Spinal cord (tissue), 10 donors: ENCODE data around the gene GDPD5. TPM values are rescaled to one million over a fixed set of nuclear protein-coding genes. Genes with fewer than 3 reads are reported as not detected.

Source experiments
- DNase-seq, 6 donors: peaks; one replicate each; pipeline versions ENCODE4 v3.0.0 to v3.0.0-alpha.2; 2013 to 2015; ENCODE audit warnings: low spot score in 6 of 6, low read depth in 4 of 6
- H3K27ac ChIP-seq: one replicate; pipeline ENCODE4 v1.5.1; 2013; ENCODE audit warnings: low read depth, low read length, control low read depth
- H3K27me3 ChIP-seq: one replicate; pipeline ENCODE4 v1.6.1; 2013; ENCODE audit warnings: low read length; ENCODE audit not compliant: control insufficient read depth, insufficient read depth
- H3K36me3 ChIP-seq: one replicate; pipeline ENCODE4 v1.6.1; 2013; ENCODE audit warnings: low read length; ENCODE audit not compliant: control insufficient read depth, insufficient read depth
- H3K4me1 ChIP-seq: one replicate; pipeline ENCODE4 v1.6.1; 2013; ENCODE audit warnings: low read length; ENCODE audit not compliant: control insufficient read depth, insufficient read depth
- H3K4me3 ChIP-seq: one replicate; pipeline ENCODE4 v1.5.1; 2013; ENCODE audit warnings: low read depth, low read length, control low read depth
- H3K9me3 ChIP-seq: one replicate; pipeline ENCODE4 v1.6.1; 2013; ENCODE audit warnings: low read length; ENCODE audit not compliant: control insufficient read depth, insufficient read depth
- WGBS: methylation state at CpG from one replicate; pipeline ENCODE4 v1.1.5; 2013; ENCODE audit warnings: missing lambda C conversion rate; ENCODE audit not compliant: insufficient coverage; 5-methylcytosine and 5-hydroxymethylcytosine counted together
- polyA plus RNA-seq, 2 donors: library from polyadenylated mRNA; unstranded; fragments of 120-200 nt; gene quantifications; one replicate each; pipeline ENCODE4 v1.2.1, GENCODE V29; 2013; ENCODE audit not compliant: insufficient read length in 2 of 2
- total RNA-seq, 2 donors: library from RNA; depleted of rRNA in 1 of 2; stranded (reverse); fragments of 120-200 nt in 1 of 2; fragments of >200 nt in 1 of 2; gene quantifications; one replicate each; pipeline versions ENCODE4 v1.2.3 to v1.2.4, GENCODE V29; 2013 to 2014
- donor health status: healthy.

The GDPD5 gene
- total and polyA plus RNA-seq, 4 donors: 13.7 to 48.4 (median 32.1) TPM

- no peaks in the 10 kb centered on the region for H3K9me3 ChIP-seq
- H3K27ac ChIP-seq: no peak overlapping the region
- WGBS: 74% methylated on average over 5 of the region's 8 CpGs
- no peaks in the 10 kb centered on the region for H3K27me3 ChIP-seq
- H3K4me1 ChIP-seq: peaks cover 12% of the 10 kb centered on the region
- H3K4me3 ChIP-seq: no peak overlapping the region
- peaks cover 27% of the 10 kb centered on the region for H3K36me3 ChIP-seq
- no peak for DNase-seq
These were observed 126.8 kb downstream of the GDPD5 start for GRCh38 chr11:75398906-75399305.

- Histone ChIP-seq H3K4me3 (no peak overlapping the region), H3K27me3 (no peaks in the 10 kb centered on the region), H3K36me3 (no peaks in the 10 kb centered on the region), H3K4me1 (no peaks in the 10 kb centered on the region), H3K9me3 (no peaks in the 10 kb centered on the region), H3K27ac (no peak overlapping the region)
- 85% methylated on average over 8 of the region's 8 CpGs for WGBS
- DNase-seq: no peak
These were observed 131.5 kb downstream of the GDPD5 start for GRCh38 chr11:75394085-75394840.

GRCh38 chr11:75389925-75390324, 135.8 kb downstream of the GDPD5 start:
- Histone ChIP-seq H3K27me3 (no peaks in the 10 kb centered on the region), H3K27ac (no peak overlapping the region), H3K4me1 (peaks cover 11% of the 10 kb centered on the region), H3K4me3 (no peak overlapping the region), H3K9me3 (no peaks in the 10 kb centered on the region), H3K36me3 (no peaks in the 10 kb centered on the region)
- no peak for DNase-seq
- WGBS: 100% methylated on average over 3 of the region's 7 CpGs

GRCh38 chr11:75389276-75389605, 136.5 kb downstream of the GDPD5 start:
- Histone ChIP-seq H3K36me3 (no peaks in the 10 kb centered on the region), H3K27me3 (no peaks in the 10 kb centered on the region), H3K27ac (no peak overlapping the region), H3K4me1 (peaks cover 14% of the 10 kb centered on the region), H3K4me3 (no peak overlapping the region), H3K9me3 (no peaks in the 10 kb centered on the region)
- DNase-seq: no peak
- WGBS: no CpG with 5 or more reads among the region's 11 CpGs

- H3K4me3 ChIP-seq: no peak overlapping the region
- 23% methylated on average over 8 of the region's 9 CpGs for WGBS
These were observed 137.1 kb downstream of the GDPD5 start for GRCh38 chr11:75388386-75389275.

GRCh38 chr11:75387736-75388294, 137.9 kb downstream of the GDPD5 start:
- Histone ChIP-seq H3K36me3 (no peaks in the 10 kb centered on the region), H3K27me3 (no peaks in the 10 kb centered on the region), H3K4me3 (no peak overlapping the region), H3K9me3 (no peaks in the 10 kb centered on the region), H3K4me1 (peaks cover 15% of the 10 kb centered on the region), H3K27ac (no peak overlapping the region)
- WGBS: no CpG with 5 or more reads among the region's 3 CpGs
- no peak for DNase-seq

More at GRCh38 chr11:75388386-75389275, 137.1 kb downstream of the GDPD5 start:
- no peak overlapping the region for H3K27ac ChIP-seq
- no peaks in the 10 kb centered on the region for H3K9me3 ChIP-seq
- DNase-seq: peak in 5 of 6 donors; percentile 38 to 94 (median 52)
- H3K36me3 ChIP-seq: no peaks in the 10 kb centered on the region
- H3K27me3 ChIP-seq: no peaks in the 10 kb centered on the region
- H3K4me1 ChIP-seq: peaks cover 15% of the 10 kb centered on the region

- WGBS: 68% methylated on average over 2 of the region's 3 CpGs
- Histone ChIP-seq H3K36me3 (no peaks in the 10 kb centered on the region), H3K4me3 (no peak overlapping the region), H3K9me3 (no peaks in the 10 kb centered on the region), H3K27ac (no peak overlapping the region), H3K27me3 (no peaks in the 10 kb centered on the region), H3K4me1 (peaks cover 15% of the 10 kb centered on the region)
- DNase-seq: no peak
These were observed 138.7 kb downstream of the GDPD5 start for GRCh38 chr11:75386942-75387630.
